OCI-LY1 (cell line): ENCODE measurements around the gene FKBP10.

ENCODE experiments used
- EZH2 ChIP-seq: fragments of 200-600 bp; sonication (generic), shearing (Covaris generic); IDR thresholded peaks from 2 replicates; pipeline ENCODE4 v1.8.0; 2017; ENCODE audit warnings: borderline replicate concordance, mixed run types, mild to moderate bottlenecking, antibody characterized with exemption, low read length, moderate library complexity, mixed read lengths
- TF ChIP-seq, protein P1 (sequence below): fragments of 200-600 bp; sonication (generic), shearing (Covaris generic); IDR thresholded peaks from 2 replicates; pipeline ENCODE4 v1.5.1; 2017; ENCODE audit warnings: mild to moderate bottlenecking, antibody characterized with exemption, low read length, moderate library complexity, mixed read lengths

DNA sequence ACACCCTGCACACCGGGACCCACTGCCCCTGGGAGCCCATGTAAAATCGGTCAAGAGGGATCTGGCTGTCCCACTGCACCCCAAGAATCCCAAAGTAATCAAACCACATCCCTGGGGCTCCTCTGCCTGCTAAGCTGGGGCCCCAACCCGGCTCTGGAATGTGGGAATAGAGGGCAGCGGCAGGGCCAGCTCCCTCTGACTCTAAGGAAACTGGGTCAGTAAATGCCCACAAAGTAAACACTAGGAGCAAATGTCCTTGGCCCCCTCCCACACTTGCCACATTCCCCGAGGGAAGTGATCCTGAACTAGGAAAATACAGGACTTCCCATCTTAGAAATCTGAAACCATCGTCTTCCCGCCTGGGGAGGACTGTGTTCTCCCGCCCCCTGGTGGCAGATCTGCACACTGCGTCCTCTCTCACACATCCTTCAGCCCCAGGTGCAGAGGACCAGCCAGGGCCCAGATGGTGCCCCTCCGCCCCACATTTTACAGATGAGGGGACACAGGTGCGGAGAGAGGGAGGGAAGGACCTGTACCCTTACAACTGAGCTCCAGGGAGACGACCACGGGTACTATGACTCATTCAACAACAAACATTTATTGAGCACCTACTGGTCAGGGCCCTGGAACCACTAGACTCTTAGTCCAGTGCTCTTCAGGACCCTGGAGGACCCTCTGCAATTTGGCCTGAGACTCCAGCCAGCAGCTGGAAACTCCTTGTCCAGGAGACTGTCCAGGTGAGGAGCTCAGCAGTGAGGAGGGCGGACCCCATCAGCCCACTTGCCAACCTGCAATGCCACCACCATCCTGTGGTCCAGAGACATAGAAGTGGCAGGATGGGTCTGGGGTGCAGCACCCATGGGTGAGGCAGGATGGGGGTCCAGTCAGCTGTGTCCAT is 11.2 kb upstream of the FKBP10 start:
- TF ChIP-seq EZH2 = no peak
- TF ChIP-seq, protein P1, sequence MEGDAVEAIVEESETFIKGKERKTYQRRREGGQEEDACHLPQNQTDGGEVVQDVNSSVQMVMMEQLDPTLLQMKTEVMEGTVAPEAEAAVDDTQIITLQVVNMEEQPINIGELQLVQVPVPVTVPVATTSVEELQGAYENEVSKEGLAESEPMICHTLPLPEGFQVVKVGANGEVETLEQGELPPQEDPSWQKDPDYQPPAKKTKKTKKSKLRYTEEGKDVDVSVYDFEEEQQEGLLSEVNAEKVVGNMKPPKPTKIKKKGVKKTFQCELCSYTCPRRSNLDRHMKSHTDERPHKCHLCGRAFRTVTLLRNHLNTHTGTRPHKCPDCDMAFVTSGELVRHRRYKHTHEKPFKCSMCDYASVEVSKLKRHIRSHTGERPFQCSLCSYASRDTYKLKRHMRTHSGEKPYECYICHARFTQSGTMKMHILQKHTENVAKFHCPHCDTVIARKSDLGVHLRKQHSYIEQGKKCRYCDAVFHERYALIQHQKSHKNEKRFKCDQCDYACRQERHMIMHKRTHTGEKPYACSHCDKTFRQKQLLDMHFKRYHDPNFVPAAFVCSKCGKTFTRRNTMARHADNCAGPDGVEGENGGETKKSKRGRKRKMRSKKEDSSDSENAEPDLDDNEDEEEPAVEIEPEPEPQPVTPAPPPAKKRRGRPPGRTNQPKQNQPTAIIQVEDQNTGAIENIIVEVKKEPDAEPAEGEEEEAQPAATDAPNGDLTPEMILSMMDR = peak; percentile 97
